ENCODE data around the gene DOHH. TPM values are rescaled to one million over a fixed set of nuclear protein-coding genes. Genes with fewer than 3 reads are reported as not detected.

DOHH gene
- total and polyA plus RNA-seq, 4 donors: 1.4 to 12.0 (median 9.2) TPM

GRCh38 chr19:3543150-3544057, 42.9 kb upstream of the DOHH start:
- Histone ChIP-seq H3K27me3 (ENCODE audit: control insufficient read depth in 4 of 4, insufficient read depth in 4 of 4, low read length in 3 of 4) (no peaks in the 10 kb centered on the region), H3K9ac (ENCODE audit: low read depth in 1 of 2, low read length in 2 of 2) (no peak overlapping the region), H3K27ac (ENCODE audit: low read depth in 1 of 2, low read length in 2 of 2) (no peak overlapping the region), H3K4me3 (ENCODE audit: low read depth in 1 of 3, low read length in 3 of 3) (no peak overlapping the region), H3K36me3 (ENCODE audit: control insufficient read depth in 4 of 4, insufficient read depth in 3 of 4, low read depth in 1 of 4, low read length in 3 of 4) (peaks cover 0 to 12% (median 4%) of the 10 kb centered on the region in 4 donors), H3K9me3 (ENCODE audit: control insufficient read depth in 4 of 4, low read length in 3 of 4) (no peaks in the 10 kb centered on the region), H3K4me1 (ENCODE audit: control insufficient read depth in 4 of 4, insufficient read depth in 4 of 4, low read length in 3 of 4) (peaks cover 0 to 2% (median 0%) of the 10 kb centered on the region in 4 donors)
- no peak for TF ChIP-seq MAX (IDR thresholded peaks at IDR 0.05)
- no peak for DNase-seq (ENCODE audit: low spot score)
- 88% methylated on average over 47 of the region's 47 CpGs for WGBS

GRCh38 chr19:3539756-3540118, 39.3 kb upstream of the DOHH start:
- Histone ChIP-seq H3K9me3 (ENCODE audit: control insufficient read depth in 4 of 4, low read length in 3 of 4) (no peaks in the 10 kb centered on the region), H3K4me1 (ENCODE audit: control insufficient read depth in 4 of 4, insufficient read depth in 4 of 4, low read length in 3 of 4) (no peaks in the 10 kb centered on the region), H3K36me3 (ENCODE audit: control insufficient read depth in 4 of 4, insufficient read depth in 3 of 4, low read depth in 1 of 4, low read length in 3 of 4) (peaks cover 3 to 27% (median 7%) of the 10 kb centered on the region in 4 donors), H3K9ac (ENCODE audit: low read depth in 1 of 2, low read length in 2 of 2) (no peak overlapping the region), H3K4me3 (ENCODE audit: low read depth in 1 of 3, low read length in 3 of 3) (no peak overlapping the region), H3K27me3 (ENCODE audit: control insufficient read depth in 4 of 4, insufficient read depth in 4 of 4, low read length in 3 of 4) (no peaks in the 10 kb centered on the region), H3K27ac (ENCODE audit: low read depth in 1 of 2, low read length in 2 of 2) (no peak overlapping the region)
- no peak for TF ChIP-seq REST (IDR thresholded peaks at IDR 0.05)
- TF ChIP-seq NR2F2 (IDR thresholded peaks at IDR 0.05): no peak
- TF ChIP-seq SP1 (IDR thresholded peaks at IDR 0.05): no peak
- no peak for TF ChIP-seq CTCF (IDR thresholded peaks at IDR 0.05; ENCODE audit: low read depth, low read length, missing input control)
- no peak for TF ChIP-seq GABPA (IDR thresholded peaks at IDR 0.05 in 1 of 2, conservative IDR thresholded peaks at IDR 0.05 in 1 of 2)
- no peak for DNase-seq (ENCODE audit: low spot score)
- 96% methylated on average over 1 of the region's 1 CpG for WGBS

GRCh38 chr19:3538965-3539755, 38.7 kb upstream of the DOHH start, which contains the start of gene TEKTIP1:
Gene TEKTIP1, plus strand, starts transcription at chr19:3539174. Its CDS starts 4 bp downstream, at chr19:3539178.
- Histone ChIP-seq H3K9me3 (ENCODE audit: control insufficient read depth in 4 of 4, low read length in 3 of 4) (no peaks in the 10 kb centered on the region), H3K4me3 (ENCODE audit: low read depth in 1 of 3, low read length in 3 of 3) (no peak within 1 kb of the TSS), H3K4me1 (ENCODE audit: control insufficient read depth in 4 of 4, insufficient read depth in 4 of 4, low read length in 3 of 4) (no peaks in the 10 kb centered on the region), H3K9ac (ENCODE audit: low read depth in 1 of 2, low read length in 2 of 2) (no peak within 1 kb of the TSS), H3K36me3 (ENCODE audit: control insufficient read depth in 4 of 4, insufficient read depth in 3 of 4, low read depth in 1 of 4, low read length in 3 of 4) (peaks cover 4 to 29% (median 9%) of the 10 kb centered on the region in 4 donors), H3K27ac (ENCODE audit: low read depth in 1 of 2, low read length in 2 of 2) (no peak within 1 kb of the TSS), H3K27me3 (ENCODE audit: control insufficient read depth in 4 of 4, insufficient read depth in 4 of 4, low read length in 3 of 4) (no peaks in the 10 kb centered on the region)
- WGBS: 77% methylated on average over 28 of the region's 28 CpGs
- DNase-seq (ENCODE audit: low spot score): no peak
- TF ChIP-seq CTCF (IDR thresholded peaks at IDR 0.05; ENCODE audit: low read depth, low read length, missing input control): no peak
- no peak for TF ChIP-seq HNF4G (IDR thresholded peaks at IDR 0.05)
- no peak for TF ChIP-seq ZBTB33 (IDR thresholded peaks at IDR 0.05)
- no peak for TF ChIP-seq GABPA (IDR thresholded peaks at IDR 0.05 in 1 of 2, conservative IDR thresholded peaks at IDR 0.05 in 1 of 2)
- TF ChIP-seq YY1 (IDR thresholded peaks at IDR 0.05): no peak
- TF ChIP-seq TAF1 (conservative IDR thresholded peaks at IDR 0.05): no peak

Data from liver (tissue), 9 donors.